ENCODE data around the gene KCNQ1. TPM values are rescaled to one million over a fixed set of nuclear protein-coding genes. Genes with fewer than 3 reads are reported as not detected.

KCNQ1 gene
- polyA plus RNA-seq, 1 donor from 2014 or later: not detected

GRCh38 chr11:2774173-2775082 is 329.6 kb downstream of the KCNQ1 start:
- H3F3A ChIP-seq (ENCODE audit: insufficient read depth, low read length, poor library complexity, severe bottlenecking): no peaks in the 10 kb centered on the region
- H2AFZ ChIP-seq (ENCODE audit: low read depth, low read length): no peak overlapping the region
- no peak overlapping the region for H3K4me3 ChIP-seq (ENCODE audit: low read length)
- no peaks in the 10 kb centered on the region for H4K20me1 ChIP-seq (ENCODE audit: insufficient read depth)
- no peaks in the 10 kb centered on the region for H3K9me2 ChIP-seq (ENCODE audit: insufficient read depth, low read length)
- H3K79me2 ChIP-seq (replicated peaks; ENCODE audit: insufficient read depth, low read length): no peaks in the 10 kb centered on the region
- H3K27me3 ChIP-seq (ENCODE audit: insufficient read depth, low read depth, low read length): no peaks in the 10 kb centered on the region
- H3K36me3 ChIP-seq (ENCODE audit: insufficient read depth, low read length): no peaks in the 10 kb centered on the region
- H3K9me3 ChIP-seq (ENCODE audit: low read length): no peaks in the 10 kb centered on the region
- no peak overlapping the region for H3K4me2 ChIP-seq (ENCODE audit: low read length)
- no peak overlapping the region for H3K27ac ChIP-seq (ENCODE audit: low read length)
- TF ChIP-seq POLR2AphosphoS5 (IDR thresholded peaks at IDR 0.05): no peak
- no peak for TF ChIP-seq TAF1 (IDR thresholded peaks at IDR 0.05; ENCODE audit: low read depth)
- no peak for TF ChIP-seq SMC3 (conservative IDR thresholded peaks at IDR 0.05; ENCODE audit: poor library complexity)
- no peak for TF ChIP-seq MXI1 (conservative IDR thresholded peaks at IDR 0.05; ENCODE audit: poor library complexity, severe bottlenecking)
- no peak for TF ChIP-seq EP300 (conservative IDR thresholded peaks at IDR 0.05; ENCODE audit: poor library complexity, severe bottlenecking)
- no peak overlapping the region for H3K9ac ChIP-seq (ENCODE audit: low read length)

GRCh38 chr11:2775083-2775625 is 330.3 kb downstream of the KCNQ1 start:
- Histone ChIP-seq H3K4me2 (ENCODE audit: low read length) (no peak overlapping the region), H4K20me1 (ENCODE audit: insufficient read depth) (no peaks in the 10 kb centered on the region), H3K27me3 (ENCODE audit: insufficient read depth, low read depth, low read length) (no peaks in the 10 kb centered on the region), H3K4me3 (ENCODE audit: low read length) (no peak overlapping the region), H3K27ac (ENCODE audit: low read length) (no peak overlapping the region), H3K9me3 (ENCODE audit: low read length) (no peaks in the 10 kb centered on the region), H3K9me2 (ENCODE audit: insufficient read depth, low read length) (no peaks in the 10 kb centered on the region), H2AFZ (ENCODE audit: low read depth, low read length) (no peak overlapping the region), H3F3A (ENCODE audit: insufficient read depth, low read length, poor library complexity, severe bottlenecking) (no peaks in the 10 kb centered on the region), H3K36me3 (ENCODE audit: insufficient read depth, low read length) (no peaks in the 10 kb centered on the region), H3K79me2 (replicated peaks; ENCODE audit: insufficient read depth, low read length) (no peaks in the 10 kb centered on the region), H3K9ac (ENCODE audit: low read length) (no peak overlapping the region)
- TF ChIP-seq REST (IDR thresholded peaks at IDR 0.05; ENCODE audit: borderline replicate concordance) (no peak), EP300 (conservative IDR thresholded peaks at IDR 0.05; ENCODE audit: poor library complexity, severe bottlenecking) (no peak), RAD21 (conservative IDR thresholded peaks at IDR 0.05) (no peak), TAF1 (IDR thresholded peaks at IDR 0.05; ENCODE audit: low read depth) (no peak), POLR2AphosphoS5 (IDR thresholded peaks at IDR 0.05) (no peak), EZH2 (IDR thresholded peaks at IDR 0.05; ENCODE audit: borderline replicate concordance, insufficient read depth, low read length, poor library complexity, severe bottlenecking) (no peak), MXI1 (conservative IDR thresholded peaks at IDR 0.05; ENCODE audit: poor library complexity, severe bottlenecking) (no peak), CTCF (IDR thresholded peaks at IDR 0.05; ENCODE audit: poor library complexity, severe bottlenecking) (no peak), SMC3 (conservative IDR thresholded peaks at IDR 0.05; ENCODE audit: poor library complexity) (no peak)

Data from neural cell (in vitro differentiated cells).